NCI-H446 treated with DMSO at 0.1 percent for 48 hours (cell line): ENCODE data around the gene ADGRE1.

Experiments used
- DNase-seq: peaks from one replicate; lab custom pipeline; 2025; lab: John Stamatoyannopoulos, UW

The ADGRE1 gene

DNA sequence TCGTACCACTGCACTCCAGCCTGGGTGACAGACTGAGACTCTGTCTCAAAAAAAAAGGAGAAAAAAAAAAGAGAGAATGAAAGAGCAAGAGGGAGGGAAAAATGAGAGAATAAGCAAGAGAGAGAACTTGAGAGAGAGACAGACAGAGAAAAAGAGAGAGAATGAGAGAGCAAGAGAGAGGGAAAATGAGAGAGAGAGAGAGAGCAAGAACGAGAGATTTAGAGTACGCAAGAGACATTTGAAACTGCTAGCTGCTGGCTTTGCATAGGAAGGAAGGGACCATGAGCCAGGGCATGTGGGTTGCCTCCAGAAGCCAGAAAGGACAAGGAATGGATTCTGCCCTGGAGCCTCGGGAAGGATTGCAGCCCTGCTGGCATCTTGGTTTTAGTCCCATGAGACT is 9.6 kb upstream of the ADGRE1 start:
- no peak for DNase-seq

DNA sequence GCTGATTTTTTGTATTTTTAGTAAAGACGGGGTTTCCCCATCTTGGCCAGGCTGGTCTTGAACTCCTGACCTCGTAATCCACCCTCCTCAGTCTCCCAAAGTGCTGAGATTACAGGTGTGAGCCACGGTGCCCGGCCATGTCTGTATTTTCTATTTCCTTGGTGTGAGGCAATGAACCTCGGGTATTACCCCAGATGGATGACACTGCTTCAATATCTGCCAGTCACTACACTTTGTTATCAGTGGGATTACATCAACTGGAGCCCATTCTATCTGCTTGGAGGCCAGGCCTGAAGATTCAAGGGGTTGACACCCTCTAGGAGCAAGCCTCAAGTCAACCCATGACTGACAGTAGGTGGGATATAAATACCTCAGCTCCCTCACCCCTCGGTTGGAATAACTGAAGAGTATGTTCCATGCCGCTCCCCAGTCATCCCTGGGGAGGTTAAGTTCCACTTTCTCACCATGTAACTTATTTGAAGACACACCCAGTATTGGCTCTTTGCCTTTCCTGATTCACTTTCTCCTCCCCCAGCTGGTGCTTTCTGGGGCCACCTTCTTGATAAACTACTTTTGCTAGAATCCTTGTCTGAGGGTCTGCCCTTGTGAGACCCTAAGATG is 992 bp upstream of the ADGRE1 start:
- DNase-seq, result no peak

DNA sequence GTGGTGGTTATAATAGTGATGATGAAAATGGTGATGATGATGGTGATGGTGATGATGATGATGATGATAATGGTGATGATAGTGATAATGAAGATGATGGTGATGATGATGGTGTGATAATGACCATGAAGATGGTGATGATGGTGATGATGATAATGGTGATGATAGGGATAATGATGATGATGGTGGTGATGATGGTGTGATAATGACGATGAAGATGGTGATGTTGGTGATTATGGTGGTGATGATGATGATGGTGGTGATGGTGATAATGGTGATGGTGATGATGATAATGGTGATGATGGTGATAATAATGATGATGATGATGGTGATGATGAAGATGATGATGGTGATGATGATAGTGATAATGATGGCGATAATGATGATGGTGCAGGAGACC is 1.6 kb downstream of the ADGRE1 start:
- no peak for DNase-seq

DNA sequence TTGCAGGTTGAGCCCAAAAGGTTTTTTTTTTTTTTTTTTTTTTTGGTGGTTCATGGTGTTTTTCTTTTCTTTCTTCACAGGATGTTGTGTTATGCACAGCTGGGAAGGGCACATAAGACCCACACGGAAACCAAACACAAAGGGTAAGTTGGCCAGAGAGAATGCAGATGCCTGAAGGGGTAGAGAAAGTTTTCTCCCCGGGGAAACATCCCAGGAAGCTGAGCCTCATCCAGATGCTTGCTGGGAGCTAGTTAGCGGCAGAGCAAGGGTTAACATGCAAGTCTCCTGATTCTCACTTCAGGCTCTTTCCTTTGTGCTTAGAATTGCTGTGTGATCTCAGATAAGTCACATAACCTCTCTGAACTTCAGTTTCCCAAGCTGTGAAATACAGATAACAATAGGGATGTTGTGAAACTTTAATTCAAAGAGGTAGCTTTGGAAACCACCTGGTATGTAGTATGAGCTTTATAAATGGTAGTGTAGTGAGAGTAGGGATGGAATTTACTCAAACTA is 3.1 kb downstream of the ADGRE1 start:
- DNase-seq, result no peak

DNA sequence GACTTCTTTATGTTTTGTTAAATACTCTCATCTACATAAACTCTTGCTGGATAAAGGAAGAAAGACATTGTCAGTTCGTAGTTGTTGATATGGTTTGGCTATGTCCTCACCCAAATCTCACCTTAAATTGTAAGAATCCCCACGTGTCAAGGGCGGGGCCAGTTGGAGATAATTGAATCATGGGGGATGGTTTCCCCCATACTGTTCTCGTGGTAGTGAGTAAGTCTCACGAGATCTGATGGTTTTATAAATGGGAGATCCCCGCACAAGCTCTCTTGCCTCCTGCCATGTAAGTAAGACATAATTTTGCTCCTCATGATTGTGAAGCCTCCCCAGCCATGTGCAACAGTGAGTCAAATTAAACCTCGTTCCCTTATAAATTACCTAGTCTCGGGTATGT is 3.6 kb downstream of the ADGRE1 start:
- DNase-seq, result no peak

DNA sequence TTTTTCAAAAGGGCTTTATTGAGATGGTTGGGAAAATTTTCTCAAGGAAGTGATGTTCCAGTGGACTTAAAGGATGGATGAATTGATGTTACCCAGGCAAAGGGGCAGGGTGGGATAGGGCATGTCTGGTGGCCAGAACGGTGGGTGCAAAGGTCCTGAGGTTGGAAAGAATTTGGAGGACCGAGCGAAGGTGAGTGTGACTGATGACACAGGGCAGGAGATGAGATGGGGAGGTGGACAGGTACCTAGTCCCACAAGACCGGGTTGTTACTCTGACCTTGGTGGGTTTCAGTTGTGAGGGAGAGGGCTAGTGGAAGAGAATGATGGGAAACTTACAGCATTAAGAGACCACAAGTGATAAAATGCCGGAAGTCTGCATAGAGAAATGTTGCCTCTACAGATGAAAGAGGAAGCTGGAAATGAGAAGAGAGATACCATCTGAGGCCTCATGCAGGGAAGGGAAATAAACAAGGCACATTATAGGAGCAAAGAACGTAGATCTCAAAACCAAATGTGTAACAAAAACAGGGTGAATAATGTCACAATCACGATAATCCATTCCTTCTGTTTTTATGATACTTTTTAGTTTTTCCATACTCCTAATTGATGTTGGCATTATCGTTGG is 4.5 kb downstream of the ADGRE1 start:
- no peak for DNase-seq

DNA sequence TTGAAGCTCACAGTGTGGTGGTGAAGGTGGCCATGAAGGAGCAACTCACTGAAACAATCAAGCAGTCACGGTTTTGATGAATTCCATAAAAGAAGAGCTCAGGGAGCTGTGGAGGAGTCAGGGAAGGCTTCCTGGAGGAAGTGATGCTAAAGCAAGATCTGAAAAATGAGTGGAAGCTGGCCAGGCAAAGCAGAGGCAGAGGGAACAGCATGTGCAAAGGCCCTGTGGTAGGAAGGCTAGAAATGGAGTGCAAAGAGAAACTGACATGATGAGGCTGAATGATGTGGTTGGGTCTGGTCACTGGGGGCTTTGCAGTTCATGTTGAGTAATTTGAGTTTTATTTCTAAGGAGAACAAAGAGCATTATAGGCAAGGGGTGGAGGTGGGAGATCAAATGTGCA is 6.9 kb downstream of the ADGRE1 start:
- no peak for DNase-seq

DNA sequence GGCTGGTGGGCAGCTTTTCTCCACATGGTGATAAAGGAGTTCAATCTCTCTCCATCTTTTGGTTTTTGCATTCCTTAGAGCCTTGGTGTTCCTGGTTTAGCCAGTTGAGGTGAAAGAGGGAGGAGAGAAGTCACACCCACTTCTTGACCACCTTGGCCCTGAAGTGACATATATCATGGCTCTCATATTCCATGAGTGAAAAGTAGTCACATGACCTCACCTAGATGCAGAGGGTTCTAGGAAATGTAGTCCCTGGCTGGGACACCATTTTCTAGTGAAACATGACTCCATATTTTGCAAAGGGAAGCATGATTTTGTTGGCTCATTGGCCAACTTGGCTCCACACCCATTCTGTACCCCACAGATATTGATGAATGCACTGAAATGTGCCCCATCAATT is 16.1 kb downstream of the ADGRE1 start:
- DNase-seq, result no peak

DNA sequence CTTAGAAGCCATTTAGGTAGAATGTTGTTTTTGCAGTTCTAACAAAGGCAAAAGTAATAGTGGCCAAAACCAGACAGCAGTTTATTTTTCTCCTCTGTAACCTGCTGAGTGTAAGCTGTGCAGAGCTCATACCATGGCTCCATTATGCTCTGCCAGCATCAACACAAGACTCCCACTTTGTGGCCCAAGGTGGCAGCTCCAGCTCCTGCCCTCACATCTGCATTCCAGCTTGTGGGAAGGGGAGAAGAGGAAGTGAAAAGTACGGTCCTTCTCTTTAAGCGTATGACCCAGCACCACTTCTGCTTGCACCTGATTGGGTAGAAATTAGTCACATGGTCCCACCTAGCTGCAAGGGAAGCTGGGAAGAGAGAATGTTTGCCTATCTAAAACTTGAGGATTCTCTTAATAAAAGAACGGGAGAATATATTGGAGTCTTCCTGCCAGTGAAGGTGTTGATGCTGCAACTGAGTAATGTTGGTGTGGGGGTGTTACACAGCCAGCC is 19.2 kb downstream of the ADGRE1 start:
- DNase-seq, result no peak

DNA sequence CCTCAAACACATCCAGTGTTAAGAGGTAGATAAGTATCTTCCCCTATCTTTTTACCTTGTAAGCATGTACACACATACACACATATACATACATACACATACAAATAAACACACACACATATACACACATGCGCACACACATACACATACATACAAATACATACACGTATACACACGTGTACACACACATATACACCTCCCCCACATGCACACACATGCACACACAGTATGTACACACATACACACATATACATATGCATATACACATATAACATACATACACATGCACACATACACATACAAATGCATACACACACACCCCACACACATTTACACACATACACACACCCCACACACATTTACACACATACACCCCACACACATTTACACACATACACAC is 24.1 kb downstream of the ADGRE1 start:
- no peak for DNase-seq

DNA sequence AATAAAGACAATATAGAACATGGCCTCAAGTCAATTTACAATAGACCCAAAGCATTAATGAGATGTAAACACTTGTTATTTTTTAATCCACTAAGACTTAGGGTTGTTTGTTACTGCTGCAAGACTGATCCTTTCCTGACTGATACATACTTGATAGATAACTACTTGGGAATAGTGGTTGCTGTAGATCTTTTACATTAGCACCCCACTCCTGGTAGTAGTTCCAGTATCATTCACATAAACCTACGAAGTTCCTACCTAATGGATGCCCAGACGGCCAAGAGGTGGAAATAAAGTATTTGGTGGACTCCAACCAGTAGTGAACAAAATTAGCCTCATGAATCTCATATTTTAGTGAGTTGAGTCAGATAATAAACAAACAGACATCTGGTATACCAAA is 26.9 kb downstream of the ADGRE1 start:
- no peak for DNase-seq

DNA sequence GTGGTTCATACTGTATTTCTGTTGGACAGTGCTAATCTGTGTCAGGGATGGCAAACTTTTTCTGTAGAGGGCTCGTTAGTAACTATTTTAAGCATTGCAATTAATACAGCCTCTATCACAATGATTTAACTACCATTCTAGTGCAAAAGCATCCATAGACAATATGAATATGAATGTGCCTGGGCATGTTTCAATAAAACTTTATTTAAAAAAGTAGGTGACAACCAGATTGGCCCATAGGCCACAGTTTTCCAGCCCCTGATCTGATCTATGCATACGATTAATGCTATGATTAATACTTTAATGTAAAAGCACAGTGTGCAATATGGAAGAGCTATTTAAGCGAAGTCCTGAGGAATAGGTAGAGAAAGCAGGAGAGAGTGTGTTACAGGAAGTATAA is 29.6 kb downstream of the ADGRE1 start:
- DNase-seq, result no peak

DNA sequence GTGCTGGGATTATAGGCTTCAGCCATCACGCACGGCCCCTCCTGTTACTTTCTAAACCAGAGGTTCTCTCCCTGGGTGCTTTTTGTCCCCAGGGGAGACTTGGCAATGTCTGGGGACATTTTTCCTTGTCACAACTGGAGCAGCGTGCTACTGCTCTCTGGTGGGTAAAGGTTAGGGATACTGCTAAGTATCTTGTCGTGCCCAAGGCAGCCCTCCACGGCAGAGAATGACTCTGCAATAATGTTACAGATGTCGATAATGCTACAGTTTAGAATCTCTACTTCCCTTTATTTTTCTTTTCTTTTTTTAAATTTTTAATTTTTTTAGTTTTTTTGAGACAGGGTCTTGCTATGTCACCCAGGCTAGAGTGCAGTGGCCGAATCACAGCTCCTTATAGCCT is 38.0 kb downstream of the ADGRE1 start:
- DNase-seq, result no peak

DNA sequence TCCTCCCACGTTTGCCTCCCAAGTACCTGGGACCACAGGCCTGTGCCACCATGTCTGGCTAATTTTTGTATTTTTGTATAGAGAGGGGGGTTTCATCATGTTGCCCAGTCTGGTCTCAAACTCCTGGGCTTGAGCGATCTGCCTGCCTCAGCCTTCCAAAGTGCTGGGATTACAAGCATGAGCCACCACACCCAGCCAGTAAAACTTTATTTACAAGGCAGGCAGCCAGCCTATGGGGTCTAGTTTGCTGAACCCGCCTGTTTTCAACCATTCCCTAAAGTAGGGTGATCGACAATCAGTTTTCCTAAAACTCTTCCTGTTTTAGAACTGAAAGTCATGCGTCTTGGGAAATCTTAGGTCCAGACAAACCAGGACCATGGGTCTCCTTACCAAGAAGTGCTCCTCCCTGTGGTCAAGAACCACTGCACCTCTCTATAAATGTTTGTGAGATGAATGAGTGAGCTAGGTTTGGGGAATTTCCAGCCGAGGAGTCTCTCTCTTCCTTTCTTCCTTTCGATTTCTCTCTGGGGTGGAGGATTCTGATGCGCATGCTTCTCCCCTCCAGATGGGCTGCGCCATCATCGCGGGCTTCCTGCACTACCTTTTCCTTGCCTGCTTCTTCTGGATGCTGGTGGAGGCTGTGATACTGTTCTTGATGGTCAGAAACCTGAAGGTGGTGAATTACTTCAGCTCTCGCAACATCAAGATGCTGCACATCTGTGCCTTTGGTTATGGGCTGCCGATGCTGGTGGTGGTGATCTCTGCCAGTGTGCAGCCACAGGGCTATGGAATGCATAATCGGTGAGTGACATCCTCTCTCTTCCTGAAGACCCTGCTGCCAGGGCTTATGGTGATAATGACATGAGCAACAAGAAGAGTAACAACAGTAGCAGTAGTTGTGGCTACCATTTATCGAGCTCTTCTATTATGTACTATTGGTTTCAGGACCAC is 38.7 kb downstream of the ADGRE1 start:
- DNase-seq, result no peak

DNA sequence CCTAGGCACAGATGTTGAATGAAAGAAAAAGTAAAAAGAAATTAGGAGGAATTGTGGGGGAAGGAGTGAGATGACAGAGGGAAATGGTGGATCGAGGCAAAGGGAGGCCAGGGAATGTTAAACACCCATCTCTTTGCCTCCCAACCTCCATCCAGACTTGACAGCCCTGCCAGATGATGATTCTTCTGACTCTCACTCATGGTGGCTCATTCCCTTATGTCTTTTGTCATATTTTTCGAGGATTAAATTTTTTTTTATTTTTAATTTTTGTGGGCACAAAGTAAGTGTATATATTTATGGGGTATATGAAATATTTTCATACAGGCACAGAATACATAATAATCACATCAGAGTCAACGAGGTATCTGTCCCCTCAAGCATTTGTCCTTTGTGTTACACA is 42.8 kb downstream of the ADGRE1 start:
- DNase-seq, result no peak

DNA sequence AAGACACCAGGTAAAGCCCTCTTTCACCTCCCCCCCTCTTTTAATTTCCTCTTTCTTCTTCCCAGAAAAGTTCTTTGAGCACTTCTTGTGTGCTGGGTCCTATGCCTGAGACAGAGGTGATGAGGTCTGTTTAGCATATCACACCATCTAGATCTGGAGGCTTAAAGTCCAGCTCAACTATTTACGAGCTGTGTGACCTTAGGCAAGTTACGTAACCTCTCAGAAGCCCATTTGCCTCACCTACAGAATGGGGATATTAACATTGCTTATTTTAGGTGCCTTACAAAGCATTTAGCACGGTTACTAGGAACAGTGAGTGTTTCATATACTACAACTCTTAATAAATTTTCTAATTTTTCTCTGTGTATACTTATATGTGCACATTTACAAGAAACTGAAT is 47.7 kb downstream of the ADGRE1 start:
- no peak for DNase-seq

DNA sequence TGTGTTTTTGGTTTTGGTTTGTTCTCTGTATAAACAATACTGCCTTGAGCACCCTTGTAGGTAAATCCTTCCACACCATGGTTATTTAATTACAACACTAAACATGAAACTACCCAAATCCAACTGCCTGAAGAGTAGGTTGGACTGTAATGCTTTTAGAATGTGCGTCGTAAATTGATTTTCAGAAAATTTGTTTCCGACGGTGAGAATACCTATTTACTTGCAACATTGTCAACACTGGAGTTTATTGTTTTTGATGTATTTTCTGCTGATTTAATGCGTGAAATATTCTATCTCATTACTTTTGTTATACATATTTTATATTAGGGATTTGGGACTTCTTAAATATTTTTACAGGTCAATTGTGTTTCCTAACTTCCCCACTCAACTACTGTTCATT is 48.2 kb downstream of the ADGRE1 start:
- no peak for DNase-seq

DNA sequence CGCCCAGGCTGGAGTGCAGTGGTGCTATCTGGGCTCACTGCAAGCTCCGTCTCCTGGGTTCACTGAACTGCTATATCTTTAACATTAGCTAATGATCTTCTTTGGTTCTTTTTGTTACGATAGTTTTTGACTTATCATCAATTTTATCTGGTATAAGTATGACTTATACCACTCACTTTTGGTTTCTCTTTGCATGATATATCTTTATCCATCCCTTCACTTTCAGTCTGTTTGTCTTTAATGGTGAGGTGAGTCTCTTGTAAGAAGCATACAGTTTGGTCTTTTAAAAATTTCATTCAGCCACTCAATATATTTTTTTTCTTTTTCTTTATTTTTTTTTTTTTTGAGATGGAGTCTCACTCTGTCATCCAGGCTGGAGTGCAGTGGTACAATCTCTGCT is 58.4 kb downstream of the ADGRE1 start:
- no peak for DNase-seq

DNA sequence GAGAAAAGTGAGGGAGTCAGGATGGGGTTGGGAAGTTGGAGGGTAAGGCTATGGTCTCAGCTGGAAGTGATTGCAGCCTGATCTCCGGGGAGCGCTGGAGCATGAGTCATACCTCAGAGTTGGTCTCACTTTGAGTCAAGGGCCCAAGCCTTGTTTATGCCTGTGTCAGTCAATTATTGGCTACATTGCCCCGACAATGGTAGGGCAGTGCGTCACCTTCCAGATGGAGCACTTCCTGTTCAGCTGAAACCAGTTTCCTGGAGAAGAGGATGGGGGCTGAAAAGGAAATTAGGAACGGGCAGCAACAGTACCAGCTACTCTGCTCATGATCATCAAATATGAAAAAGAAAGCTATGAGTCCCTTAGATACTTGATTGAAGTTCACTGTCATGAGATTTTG is 60.4 kb downstream of the ADGRE1 start:
- no peak for DNase-seq

DNA sequence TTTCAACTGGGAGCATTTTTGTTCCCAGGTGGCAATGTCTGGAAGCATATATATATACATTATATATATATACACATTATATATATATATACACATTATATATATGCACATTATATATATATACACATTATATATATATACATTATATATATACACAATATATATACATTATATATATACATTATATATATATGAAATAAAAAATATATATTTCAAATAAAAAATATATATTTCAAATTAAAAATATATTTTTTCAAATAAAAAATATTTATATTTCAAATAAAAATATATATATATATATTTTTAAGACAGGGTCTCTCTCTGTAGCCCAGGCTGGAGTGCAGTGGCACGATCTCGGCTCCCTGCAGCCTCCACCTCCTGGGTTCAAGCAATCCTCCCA is 61.5 kb downstream of the ADGRE1 start:
- no peak for DNase-seq

DNA sequence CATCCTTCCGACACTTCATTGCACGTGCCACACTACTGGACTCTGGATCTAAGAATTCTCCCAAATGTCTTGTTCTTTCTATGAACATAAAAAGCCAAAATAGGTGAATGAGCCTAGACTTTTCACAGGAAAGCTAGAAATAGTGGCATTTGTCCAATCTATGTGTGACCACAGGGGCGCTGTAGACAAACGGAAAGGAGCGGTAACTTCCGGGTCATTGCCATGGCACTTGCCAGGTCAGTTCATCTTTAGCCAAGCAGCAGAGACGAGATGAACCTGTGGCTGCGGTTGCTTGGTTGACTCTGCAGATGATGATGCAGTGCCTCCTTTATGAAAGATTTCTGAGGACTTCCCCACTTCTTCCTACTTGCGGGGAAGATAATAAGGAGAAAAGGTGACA is 65.6 kb downstream of the ADGRE1 start:
- DNase-seq, result no peak

DNA sequence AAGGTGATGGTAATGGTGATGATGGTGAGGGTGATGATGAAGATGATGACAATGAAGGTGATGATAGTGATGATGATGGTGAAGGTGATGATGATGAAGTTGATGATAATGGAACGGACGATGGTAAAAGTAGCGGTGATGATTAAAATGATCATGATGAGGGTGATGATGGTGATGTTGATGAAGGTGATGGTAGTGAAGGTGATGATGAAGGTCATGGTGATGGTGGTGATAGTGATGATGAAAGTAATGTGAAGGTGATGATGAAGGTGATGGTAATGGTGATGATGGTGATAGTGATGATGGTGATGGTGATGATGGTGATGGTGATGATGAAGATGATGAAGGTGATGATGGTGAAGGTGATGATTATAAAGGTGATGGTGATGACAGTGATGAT is 67.7 kb downstream of the ADGRE1 start:
- no peak for DNase-seq

DNA sequence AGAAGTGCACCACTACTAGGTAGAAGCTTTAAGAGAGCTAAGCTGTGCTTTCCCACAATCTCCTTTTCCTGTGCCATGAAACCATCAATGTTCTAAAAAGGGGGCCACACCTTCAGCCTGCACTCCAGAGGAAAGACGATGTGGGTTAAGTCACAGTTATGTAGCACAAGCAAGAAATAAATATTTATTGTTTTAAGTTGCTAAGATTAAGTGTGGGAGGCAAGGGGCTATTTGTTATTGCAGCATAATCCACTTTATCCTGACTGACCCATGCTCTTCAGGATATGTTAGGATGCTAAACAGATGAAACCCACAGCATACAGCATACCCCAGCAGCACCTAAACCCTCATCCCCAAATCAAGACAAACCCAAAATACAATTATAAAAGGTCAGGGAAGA is 69.2 kb downstream of the ADGRE1 start:
- no peak for DNase-seq
